HL-60/S4 treated with phorbol 12-myristate 13-acetate at 8.2 ng/mL for 4 days and 3 days (cell line): ENCODE results near the gene SRSF6.
"Not testable (repeated sequence)": the region's sequence is repeated elsewhere in the genome, so short reads cannot be mapped to it uniquely, and the experiment has no call there.

ENCODE experiments used
- in situ Hi-C: fragments of 300-500 bp; cut with MboI; formaldehyde crosslinking; loops from 2 replicates; pipeline ENCODE4 v1.15.0; 2022; ENCODE audit warnings: low sequenced_read_pairs

Gene SRSF6

DNA sequence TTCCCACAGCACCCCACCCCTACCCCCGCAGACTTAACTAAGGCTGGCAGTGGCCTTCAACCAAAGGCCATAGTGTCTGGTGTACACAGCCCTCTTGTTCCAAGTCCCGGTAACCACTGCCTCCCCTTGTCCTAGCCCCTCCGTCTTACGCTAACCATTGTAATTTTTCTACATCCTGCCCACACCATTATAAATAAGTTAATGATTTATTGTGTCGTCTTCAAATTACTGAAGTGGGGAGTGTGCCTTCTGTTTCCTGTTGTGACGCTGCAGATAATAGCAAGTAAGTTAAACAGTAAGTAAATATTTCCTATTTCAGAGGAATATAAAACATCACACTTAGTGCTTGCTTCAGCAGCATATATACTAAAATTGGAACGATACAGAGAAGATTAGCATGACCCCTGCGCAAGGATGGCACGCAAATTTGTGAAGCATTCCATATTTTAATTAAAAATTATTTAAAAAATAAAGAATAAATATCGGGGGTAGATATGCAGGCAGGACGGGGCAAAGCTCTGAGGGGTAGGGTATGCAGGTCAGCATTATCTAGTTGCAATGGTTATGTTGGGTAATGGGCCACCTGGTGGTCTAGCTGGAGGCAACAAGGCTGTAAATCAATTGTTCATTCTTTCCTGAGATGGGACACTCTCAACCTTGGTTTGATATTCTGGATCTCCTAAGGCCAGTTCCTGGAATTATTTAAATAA is 15.1 kb downstream of the SRSF6 start:
- in situ Hi-C loops = no loop called here

- in situ Hi-C loops = no loop called here
Observed at GRCh38 chr20:43473381-43473704, 15.6 kb downstream of the SRSF6 start.

DNA sequence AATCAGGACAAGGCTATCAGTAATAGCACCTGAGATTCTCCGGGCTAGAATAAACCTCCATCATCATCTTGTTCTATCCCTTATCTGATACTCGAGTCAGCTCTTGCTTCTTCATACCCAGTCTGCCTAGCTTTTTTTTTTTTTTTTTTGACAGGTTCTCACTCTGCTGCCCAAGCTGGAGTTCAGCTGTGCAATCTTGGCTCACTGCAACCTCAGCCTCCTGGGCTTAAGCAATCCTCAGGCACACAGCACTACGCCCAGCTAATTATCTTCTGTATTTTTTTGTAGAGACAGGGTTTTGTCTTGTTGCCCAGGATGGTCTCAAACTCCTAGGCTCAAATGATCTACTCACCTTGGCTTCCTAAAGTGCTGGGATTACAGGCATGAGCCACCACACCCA is 19.5 kb downstream of the SRSF6 start:
- in situ Hi-C loops = no loop called here

DNA sequence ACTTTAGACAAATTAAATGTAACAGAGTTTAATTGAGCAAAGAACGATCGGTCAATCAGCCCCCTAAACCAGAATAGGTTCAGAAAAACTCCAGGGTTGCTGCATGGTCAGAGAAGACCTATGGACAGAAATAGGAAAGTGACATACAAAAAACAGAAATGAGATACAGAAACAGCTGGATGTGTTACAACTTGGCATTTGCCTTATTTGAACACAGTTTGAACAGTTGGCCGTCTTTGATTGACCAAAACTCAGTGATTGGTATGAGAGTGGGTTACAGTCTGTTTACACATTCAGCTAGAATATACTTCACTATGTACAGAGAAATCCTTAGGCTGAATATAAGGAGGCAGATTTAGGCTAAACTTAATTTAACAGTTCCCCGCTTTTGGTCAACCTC is 19.9 kb downstream of the SRSF6 start:
- in situ Hi-C loops = no loop called here

DNA sequence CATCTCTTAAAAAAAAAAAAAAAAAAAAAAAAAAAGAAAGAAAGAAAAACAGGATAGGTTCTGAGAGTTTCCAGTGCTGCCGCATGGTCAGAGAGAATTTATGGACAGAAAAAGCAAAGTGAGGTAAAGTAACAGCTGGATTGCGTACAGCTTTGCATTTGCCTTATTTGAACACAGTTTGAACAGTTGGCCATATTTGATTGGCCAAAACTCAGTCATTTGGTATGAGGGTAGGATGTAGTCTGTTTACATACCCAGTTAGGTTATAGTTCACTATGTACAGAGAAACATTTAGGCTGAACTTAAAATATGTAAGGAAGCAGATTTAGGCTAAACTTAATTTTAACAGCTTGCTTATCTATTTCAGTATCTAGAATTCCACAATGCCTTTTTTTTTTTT is 32.3 kb downstream of the SRSF6 start:
- in situ Hi-C loops = no loop called here

DNA sequence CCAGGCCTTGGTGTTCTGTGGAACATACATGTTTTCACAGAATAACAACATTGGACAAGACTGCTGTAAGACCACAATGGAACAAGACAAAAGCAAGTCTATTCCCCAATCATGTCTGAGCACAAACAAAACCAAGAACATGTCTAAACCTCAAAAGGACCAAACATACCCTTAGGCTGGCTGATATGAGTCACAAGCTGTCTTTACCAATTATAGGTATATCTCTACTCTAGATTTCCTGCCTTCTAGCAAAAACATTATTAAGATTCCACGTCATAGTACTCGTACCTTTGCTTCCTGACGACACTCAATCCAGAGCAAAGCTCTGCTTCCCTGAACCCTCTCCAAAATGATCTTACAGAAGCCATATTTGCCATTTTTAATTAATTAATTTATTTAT is 34.4 kb downstream of the SRSF6 start:
- in situ Hi-C loops = no loop called here

DNA sequence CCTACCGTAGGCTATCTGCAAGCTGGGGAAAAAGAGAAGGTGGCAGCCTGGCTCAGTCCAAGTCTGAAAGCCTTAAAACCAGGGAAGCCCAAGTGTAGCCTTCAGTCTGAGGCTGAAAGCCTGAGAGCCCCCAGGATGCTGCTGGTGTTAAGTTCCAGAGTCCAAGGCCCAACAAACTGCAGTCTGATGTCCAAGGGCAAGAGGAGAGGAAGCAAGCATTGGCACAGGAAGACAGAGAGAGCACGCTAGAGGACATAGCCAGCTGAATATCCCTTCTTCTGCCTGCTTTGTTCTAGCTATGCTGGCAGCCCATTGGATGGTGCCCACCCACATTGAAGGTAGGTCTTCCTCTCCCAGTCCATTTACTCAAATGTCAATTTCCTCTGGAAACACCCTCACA is 37.7 kb downstream of the SRSF6 start:
- in situ Hi-C loops = no loop called here

GRCh38 chr20:43502021-43502420 is 44.3 kb downstream of the SRSF6 start:
- in situ Hi-C loops = not testable (repeated sequence)

DNA sequence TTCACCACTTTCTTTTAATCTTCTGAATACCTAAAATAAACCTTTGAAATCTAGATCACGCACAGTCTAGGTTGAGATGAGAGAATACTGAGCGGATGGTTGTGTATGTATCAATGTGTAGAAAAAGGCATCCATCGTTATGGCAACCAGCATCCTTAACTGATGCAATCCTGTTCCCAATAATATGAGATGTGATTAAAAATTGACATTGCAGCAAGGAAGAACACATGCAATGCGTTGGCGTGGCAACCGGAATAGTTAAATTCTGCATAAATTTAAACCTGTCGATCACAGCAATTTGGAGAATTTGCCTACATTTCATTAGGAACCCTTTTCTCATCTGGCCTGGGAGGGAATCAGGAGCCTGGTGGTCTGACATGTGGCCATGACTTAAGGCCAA is 48.5 kb downstream of the SRSF6 start:
- in situ Hi-C loops = no loop called here

GRCh38 chr20:43507150-43508080 is 49.7 kb downstream of the SRSF6 start, which contains the start of gene L3MBTL1:
TSS of gene L3MBTL1 (plus strand) at chr20:43507697. CDS start at chr20:43513504, 5,807 bp downstream.
- in situ Hi-C loops = no loop called here

DNA sequence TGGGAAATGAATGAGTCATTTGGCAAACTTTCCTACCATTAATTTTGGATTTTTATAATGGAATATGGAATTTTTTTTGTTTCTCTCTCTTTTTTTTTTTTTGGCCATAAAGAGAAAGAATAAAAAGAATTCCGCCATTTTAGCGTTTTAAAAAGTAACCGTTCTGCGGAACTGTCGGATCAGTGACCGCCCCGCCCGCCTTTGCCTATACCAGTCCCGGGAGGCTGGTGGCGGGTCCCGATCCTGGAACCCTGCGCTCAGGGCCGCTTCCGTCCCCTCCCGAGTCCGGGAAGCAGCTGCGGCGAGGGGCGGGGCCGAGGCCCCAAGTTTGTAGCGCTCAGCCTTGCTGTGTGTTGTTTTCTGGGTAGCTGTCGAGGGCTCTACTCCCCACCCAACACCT is 50.4 kb downstream of the SRSF6 start:
- in situ Hi-C loops = no loop called here

- in situ Hi-C loops = no loop called here
Observed at GRCh38 chr20:43508604-43509040, 50.9 kb downstream of the SRSF6 start.

DNA sequence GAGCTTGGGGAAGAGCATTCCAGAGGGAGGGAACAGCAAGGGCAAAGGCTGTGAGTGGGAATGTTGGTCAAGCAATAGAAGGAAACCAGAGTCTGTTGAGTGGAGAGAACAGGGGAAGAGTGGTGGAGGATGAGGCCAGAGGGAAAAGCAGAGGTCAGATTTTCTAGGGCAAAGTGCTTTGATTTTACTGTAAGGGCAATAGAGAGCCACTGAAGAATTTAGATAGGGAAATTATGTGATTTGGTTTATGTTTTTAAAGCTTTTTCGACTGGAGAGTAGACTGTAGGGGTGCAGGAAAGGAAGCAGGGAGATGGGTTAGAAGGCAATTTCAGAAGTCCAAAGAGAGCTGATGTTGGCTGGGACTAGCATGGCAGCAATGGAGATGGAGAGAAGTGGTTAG is 54.2 kb downstream of the SRSF6 start:
- in situ Hi-C loops = no loop called here

DNA sequence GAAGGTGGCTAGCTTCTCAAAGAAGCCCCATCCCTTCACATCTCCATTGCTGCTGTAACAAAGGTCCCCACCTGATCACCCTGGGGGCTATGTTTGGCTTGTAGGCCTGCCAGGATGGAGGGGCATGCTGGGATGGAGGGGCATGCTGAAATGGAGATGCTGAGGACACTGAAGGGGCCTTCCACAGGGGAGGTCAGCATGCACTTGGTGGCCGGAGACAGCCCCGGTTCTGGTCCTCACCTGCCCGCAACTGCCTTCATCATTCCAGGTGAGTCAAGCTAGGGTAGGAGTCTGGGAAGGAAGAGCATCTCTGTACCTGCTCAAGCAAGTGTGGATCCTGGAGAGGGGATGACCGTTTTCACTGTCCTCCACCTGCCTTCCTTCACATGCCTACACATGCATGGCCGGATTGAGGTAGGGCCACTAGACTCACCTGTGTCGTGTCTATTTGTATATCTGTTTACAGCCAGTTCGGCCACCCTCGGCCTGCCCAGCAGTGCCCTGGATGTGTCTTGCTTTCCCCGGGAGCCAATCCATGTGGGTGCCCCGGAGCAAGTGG is 55.8 kb downstream of the SRSF6 start:
- in situ Hi-C loops = no loop called here
